Lower leg skin (tissue), 3 donors: ENCODE data around the gene AACS.

ENCODE experiments used
- CTCF ChIP-seq, 3 donors: fragments of 450-650 bp; IDR thresholded peaks; one replicate each; pipeline ENCODE4 v1.5.1; 2016; ENCODE audit warnings: antibody characterized with exemption in 3 of 3, mild to moderate bottlenecking in 3 of 3, moderate library complexity in 2 of 3
- POLR2A ChIP-seq, 2 donors: fragments of 450-650 bp; IDR thresholded peaks; one replicate each; pipeline ENCODE4 v1.6.1; 2016 to 2017; ENCODE audit warnings: antibody characterized with exemption in 2 of 2, mild to moderate bottlenecking in 1 of 2, moderate library complexity in 1 of 2

GRCh38 chr12:125081427-125081826, 16.2 kb downstream of the AACS start:
- TF ChIP-seq POLR2A (IDR thresholded peaks at IDR 0.05) (no peak), CTCF (IDR thresholded peaks at IDR 0.05) (no peak)
